Measurements from ENCODE around the gene ZER1.

DNA sequence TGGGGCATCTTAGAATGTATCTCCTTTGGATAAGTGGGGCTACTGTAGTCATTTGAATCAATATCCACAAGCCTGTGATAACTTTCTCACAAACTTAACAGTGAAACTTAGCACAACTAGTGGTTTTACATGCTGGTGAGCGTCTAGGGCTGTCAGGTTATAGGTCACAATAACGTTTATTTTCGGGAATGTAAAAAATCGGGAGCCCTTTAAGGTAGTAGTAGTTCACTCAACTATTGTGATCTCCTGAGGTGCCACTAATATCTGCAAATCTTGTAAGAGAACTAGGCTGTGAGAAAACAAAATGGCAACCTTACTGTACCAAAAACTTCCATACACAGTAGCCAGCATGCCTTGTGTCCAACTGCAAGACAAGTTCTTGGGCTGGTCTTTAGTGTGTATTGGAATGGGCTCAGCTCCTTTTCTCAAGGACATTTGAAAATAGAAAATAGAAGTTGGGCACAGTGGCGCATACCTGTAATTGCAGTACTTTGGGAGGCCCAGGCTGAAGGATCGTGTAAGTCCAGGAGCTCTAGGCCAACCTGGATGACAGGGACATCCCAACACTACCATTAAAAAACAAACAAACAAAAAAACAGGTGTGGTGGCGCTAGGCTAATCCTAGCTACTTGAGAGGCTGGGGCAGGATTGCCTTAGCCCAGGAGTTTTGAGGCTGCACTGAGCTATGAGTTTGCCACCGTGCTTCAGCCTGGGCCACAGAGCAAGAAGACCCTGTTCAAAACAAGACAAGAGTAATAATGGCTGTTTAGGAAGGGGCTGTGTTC is 74.6 kb downstream of the ZER1 start:
- TF ChIP-seq, protein P1, sequence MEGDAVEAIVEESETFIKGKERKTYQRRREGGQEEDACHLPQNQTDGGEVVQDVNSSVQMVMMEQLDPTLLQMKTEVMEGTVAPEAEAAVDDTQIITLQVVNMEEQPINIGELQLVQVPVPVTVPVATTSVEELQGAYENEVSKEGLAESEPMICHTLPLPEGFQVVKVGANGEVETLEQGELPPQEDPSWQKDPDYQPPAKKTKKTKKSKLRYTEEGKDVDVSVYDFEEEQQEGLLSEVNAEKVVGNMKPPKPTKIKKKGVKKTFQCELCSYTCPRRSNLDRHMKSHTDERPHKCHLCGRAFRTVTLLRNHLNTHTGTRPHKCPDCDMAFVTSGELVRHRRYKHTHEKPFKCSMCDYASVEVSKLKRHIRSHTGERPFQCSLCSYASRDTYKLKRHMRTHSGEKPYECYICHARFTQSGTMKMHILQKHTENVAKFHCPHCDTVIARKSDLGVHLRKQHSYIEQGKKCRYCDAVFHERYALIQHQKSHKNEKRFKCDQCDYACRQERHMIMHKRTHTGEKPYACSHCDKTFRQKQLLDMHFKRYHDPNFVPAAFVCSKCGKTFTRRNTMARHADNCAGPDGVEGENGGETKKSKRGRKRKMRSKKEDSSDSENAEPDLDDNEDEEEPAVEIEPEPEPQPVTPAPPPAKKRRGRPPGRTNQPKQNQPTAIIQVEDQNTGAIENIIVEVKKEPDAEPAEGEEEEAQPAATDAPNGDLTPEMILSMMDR (IDR thresholded peaks at IDR 0.05; ENCODE audit: insufficient read depth, low read length, poor library complexity, severe bottlenecking): no peak
- no peak for TF ChIP-seq EZH2phosphoT487 (conservative IDR thresholded peaks at IDR 0.05; ENCODE audit: low read length)

All from SU-DHL-6 (cell line).